K562 (cell line): ENCODE results near the gene RNF138. TPM values are rescaled to one million over a fixed set of nuclear protein-coding genes. Genes with fewer than 3 reads are reported as not detected.
A peak's percentile ranks its signal among the peaks of the same experiment; 100 is the strongest.

Experiments
- BCL6 ChIP-seq: fragments of 250-450 bp; sonication (Bioruptor Pico); IDR thresholded peaks from 2 replicates; pipeline ENCODE4 v1.4.0; 2020
- BMI1 ChIP-seq: fragments of 150-350 bp; IDR thresholded peaks from 2 replicates; pipeline ENCODE4 v1.6.1; 2014; ENCODE audit warnings: low read length
- DPF2 ChIP-seq: fragments of 450-650 bp; IDR thresholded peaks from 2 replicates; pipeline ENCODE4 v1.6.1; 2016
- EHMT2 ChIP-seq: fragments of 450-650 bp; IDR thresholded peaks from 2 replicates; pipeline ENCODE4 v1.6.1; 2018; ENCODE audit warnings: antibody characterized with exemption
- FOS ChIP-seq: IDR thresholded peaks from 3 replicates; pipeline ENCODE4 v1.6.1; 2011; ENCODE audit not compliant: insufficient read length; ENCODE audit errors: extremely low read depth
- HCFC1 ChIP-seq: IDR thresholded peaks from 2 replicates; pipeline ENCODE4 v1.6.1; 2012; ENCODE audit warnings: low read depth, low read length, improper control_type of control experiment
- HIVEP1 ChIP-seq: fragments of 250-450 bp; sonication (Bioruptor Pico); IDR thresholded peaks from 2 replicates; pipeline ENCODE4 v1.4.0; 2020; ENCODE audit warnings: mild to moderate bottlenecking
- KAT8 ChIP-seq: fragments of 450-650 bp; IDR thresholded peaks from 2 replicates; pipeline ENCODE4 v1.6.1; 2016; ENCODE audit warnings: low read depth, mild to moderate bottlenecking
- MEIS2 ChIP-seq: fragments of 450-650 bp; IDR thresholded peaks from 2 replicates; pipeline ENCODE4 v1.6.1; 2014; ENCODE audit warnings: mild to moderate bottlenecking; ENCODE audit not compliant: partially characterized antibody
- MTA2 ChIP-seq: fragments of 450-650 bp; IDR thresholded peaks from 2 replicates; pipeline ENCODE4 v1.6.1; 2016; ENCODE audit warnings: low read depth
- NELFE ChIP-seq: IDR thresholded peaks from 2 replicates; pipeline ENCODE4 v1.6.1; 2011; ENCODE audit warnings: mild to moderate bottlenecking; ENCODE audit not compliant: insufficient read depth, insufficient read length
- NR4A1 ChIP-seq, 2 experiments: fragments of 250-450 bp in 1 of 2; fragments of 450-650 bp in 1 of 2; sonication (Bioruptor Pico) in 1 of 2; IDR thresholded peaks; 2 replicates each; pipeline versions ENCODE4 v1.4.0 to v1.6.1; 2016 to 2020; ENCODE audit warnings: mild to moderate bottlenecking in 2 of 2, missing compliant biosample characterization in 1 of 2, missing genetic modification characterization in 1 of 2, moderate library complexity in 1 of 2
- POLR3A ChIP-seq: IDR thresholded peaks from 2 replicates; pipeline ENCODE4 v1.6.1; 2011; ENCODE audit warnings: borderline replicate concordance, mild to moderate bottlenecking, moderate library complexity; ENCODE audit not compliant: insufficient read length, insufficient read depth; ENCODE audit errors: extremely low read depth
- POU5F1 ChIP-seq: fragments of 150-350 bp; IDR thresholded peaks from 2 replicates; pipeline ENCODE4 v1.6.1; 2014; ENCODE audit warnings: borderline replicate concordance, low read length, low read depth, mild to moderate bottlenecking; ENCODE audit not compliant: partially characterized antibody
- SAFB2 ChIP-seq: fragments of 200-400 bp; formaldehyde crosslinking; IDR thresholded peaks from 2 replicates; pipeline ENCODE4 v1.6.1; 2018; ENCODE audit warnings: borderline replicate concordance, low read length, low read depth, moderate library complexity; ENCODE audit not compliant: severe bottlenecking
- SIX5 ChIP-seq, 2 experiments: IDR thresholded peaks; 2 replicates each; pipeline ENCODE4 v1.6.1; 2011; ENCODE audit warnings: low read length in 2 of 2, borderline replicate concordance in 1 of 2, low read depth in 1 of 2, mild to moderate bottlenecking in 1 of 2, moderate library complexity in 1 of 2; ENCODE audit not compliant: insufficient read depth in 1 of 2
- TRIM28 ChIP-seq: fragments of 450-650 bp; IDR thresholded peaks from 2 replicates; pipeline ENCODE4 v1.6.1; 2017
- ZBTB17 ChIP-seq: fragments of 450-650 bp; formaldehyde crosslinking; IDR thresholded peaks from 2 replicates; pipeline ENCODE4 v1.4.0; 2020; ENCODE audit warnings: mild to moderate bottlenecking
- ZBTB8A ChIP-seq: fragments of 450-650 bp; IDR thresholded peaks from 2 replicates; pipeline ENCODE4 v1.6.1; 2018; ENCODE audit warnings: mild to moderate bottlenecking, moderate library complexity; ENCODE audit not compliant: partially characterized antibody
- ZNF197 ChIP-seq: fragments of 200-800 bp; sonication (Bioruptor generic); IDR thresholded peaks from 2 replicates; pipeline ENCODE4 v1.6.1; 2016; ENCODE audit warnings: low read depth, missing genetic modification characterization, missing compliant biosample characterization
- ZNF212 ChIP-seq: fragments of 450-650 bp; formaldehyde crosslinking; IDR thresholded peaks from 2 replicates; pipeline ENCODE4 v1.4.0; 2020; ENCODE audit warnings: mild to moderate bottlenecking
- ZNF347 ChIP-seq: fragments of 450-650 bp; formaldehyde crosslinking; IDR thresholded peaks from 2 replicates; pipeline ENCODE4 v1.4.0; 2020; ENCODE audit warnings: low read depth, mild to moderate bottlenecking, moderate library complexity
- ZNF583 ChIP-seq: fragments of 250-450 bp; sonication (Bioruptor Pico); IDR thresholded peaks from 2 replicates; pipeline ENCODE4 v1.4.0; 2020
- ZNF707 ChIP-seq: fragments of 250-450 bp; sonication (Bioruptor Pico); conservative IDR thresholded peaks from 2 replicates; pipeline ENCODE4 v1.8.0; 2022; ENCODE audit warnings: inconsistent platforms, mild to moderate bottlenecking, moderate library complexity
- ZNF75A ChIP-seq: fragments of 450-650 bp; formaldehyde crosslinking; IDR thresholded peaks from 2 replicates; pipeline ENCODE4 v1.4.0; 2020; ENCODE audit warnings: mild to moderate bottlenecking
- polyA plus RNA-seq, 8 experiments: library from polyadenylated mRNA; depleted of rRNA in 4 of 8; stranded (reverse) in 5 of 8; unstranded in 3 of 8; fragments of >200 nt; fragmentation: Nextera tagmentation in 2 of 8; fragmentation: Illumina TruSeq in 1 of 8; extraction: Ambion mirVana in 2 of 8; extraction: Trizol in 1 of 8; gene quantifications; 2 replicates each; pipeline versions ENCODE4 v1.2.1 to v1.2.3, GENCODE V29; 2011 to 2014; ENCODE audit warnings: inconsistent platforms in 1 of 8, missing spikeins in 1 of 8
- total RNA-seq, 7 experiments: library from RNA; depleted of rRNA in 6 of 7; stranded (reverse); fragments of >200 nt in 6 of 7; fragmentation: Illumina TruSeq in 2 of 7; extraction: Trizol in 2 of 7; gene quantifications; 2 replicates each; pipeline versions ENCODE4 v1.2.1 to v1.2.3, GENCODE V29; 2011 to 2021; ENCODE audit warnings: low replicate concordance in 1 of 7
- TF ChIP-seq, protein P1 (sequence below): IDR thresholded peaks from 3 replicates; pipeline ENCODE4 v1.6.1; 2011; ENCODE audit warnings: borderline replicate concordance, mild to moderate bottlenecking; ENCODE audit not compliant: insufficient read length, insufficient read depth
- TF ChIP-seq, protein P2 (sequence below): fragments of 450-650 bp; IDR thresholded peaks from 2 replicates; pipeline ENCODE4 v1.6.1; 2016
- TF ChIP-seq, protein P3 (sequence below): fragments of 450-650 bp; conservative IDR thresholded peaks from 2 replicates; pipeline ENCODE4 v1.6.1; 2016; ENCODE audit warnings: missing genetic modification characterization, low read depth, mild to moderate bottlenecking, missing compliant biosample characterization, moderate library complexity

RNF138 gene
- total and polyA plus RNA-seq, 9 of the 15 experiments (the other 6 are each of a cell fraction or from before 2014, with no cell fraction given) = 47.6 to 100 (median 62.5) TPM

DNA sequence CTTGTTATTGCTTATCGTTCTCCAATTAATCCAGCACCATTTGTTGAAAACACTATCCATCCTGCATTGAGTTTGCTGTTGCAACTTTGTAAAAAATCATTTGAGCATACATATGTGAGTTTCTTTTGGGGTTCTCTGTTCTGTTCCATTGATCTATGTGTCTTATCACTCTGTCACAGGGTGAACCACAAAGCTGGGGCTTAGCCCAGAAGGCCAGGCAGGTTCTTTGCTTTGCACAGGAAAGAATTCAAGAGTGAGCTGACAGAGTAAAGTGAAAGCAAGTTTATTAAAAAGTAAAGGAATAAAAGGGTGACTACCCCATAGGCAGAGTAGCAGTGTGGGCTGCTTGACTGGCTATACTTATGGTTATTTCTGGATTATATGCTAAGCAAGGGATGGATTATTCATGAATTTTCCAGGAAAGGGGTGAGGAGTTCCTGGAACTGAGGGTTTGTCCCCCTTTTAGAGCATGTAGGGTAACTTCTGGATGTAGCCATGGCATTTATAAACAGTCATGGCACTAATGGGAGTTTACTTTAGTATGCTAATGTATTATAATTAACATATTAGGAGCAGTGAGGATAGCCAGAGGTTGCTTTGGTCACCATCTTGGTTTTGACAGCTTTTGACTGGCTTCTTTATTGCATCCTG lies 46.8 kb downstream of the RNF138 start (continued):
- TF ChIP-seq BMI1 (no peak), HCFC1 (no peak), POLR3A (no peak), SAFB2 (no peak), FOS (no peak), POU5F1 (no peak), MTA2 (0 out of 2 replicates have a peak, but pooled peaks have one; percentile 30), ZNF347 (CRISPR knock-in tag) (no peak), HIVEP1 (CRISPR knock-in tag) (no peak), ZNF583 (CRISPR knock-in tag) (no peak), BCL6 (CRISPR knock-in tag) (no peak), ZNF212 (no peak), NELFE (no peak), ZNF707 (CRISPR knock-in tag) (no peak), NR4A1 (CRISPR knock-in tag; IDR thresholded peaks at IDR 0.05) (no peak), NR4A1 (tag; IDR thresholded peaks at IDR 0.05) (no peak), ZBTB8A (no peak), DPF2 (peak; percentile 76), KAT8 (no peak), EHMT2 (0 out of 2 replicates have a peak, but pooled peaks have one; percentile 18), SIX5 (IDR thresholded peaks at IDR 0.05; ENCODE audit: borderline replicate concordance in 1 of 2, insufficient read depth in 1 of 2, low read depth in 1 of 2, low read length in 2 of 2) (no peak), ZNF75A (CRISPR knock-in tag) (no peak), ZBTB17 (no peak), ZNF197 (CRISPR knock-in tag) (no peak), TRIM28 (no peak), MEIS2 (peak; percentile 73)
- TF ChIP-seq, protein P1, sequence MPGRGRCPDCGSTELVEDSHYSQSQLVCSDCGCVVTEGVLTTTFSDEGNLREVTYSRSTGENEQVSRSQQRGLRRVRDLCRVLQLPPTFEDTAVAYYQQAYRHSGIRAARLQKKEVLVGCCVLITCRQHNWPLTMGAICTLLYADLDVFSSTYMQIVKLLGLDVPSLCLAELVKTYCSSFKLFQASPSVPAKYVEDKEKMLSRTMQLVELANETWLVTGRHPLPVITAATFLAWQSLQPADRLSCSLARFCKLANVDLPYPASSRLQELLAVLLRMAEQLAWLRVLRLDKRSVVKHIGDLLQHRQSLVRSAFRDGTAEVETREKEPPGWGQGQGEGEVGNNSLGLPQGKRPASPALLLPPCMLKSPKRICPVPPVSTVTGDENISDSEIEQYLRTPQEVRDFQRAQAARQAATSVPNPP = no peak
- TF ChIP-seq, protein P2, sequence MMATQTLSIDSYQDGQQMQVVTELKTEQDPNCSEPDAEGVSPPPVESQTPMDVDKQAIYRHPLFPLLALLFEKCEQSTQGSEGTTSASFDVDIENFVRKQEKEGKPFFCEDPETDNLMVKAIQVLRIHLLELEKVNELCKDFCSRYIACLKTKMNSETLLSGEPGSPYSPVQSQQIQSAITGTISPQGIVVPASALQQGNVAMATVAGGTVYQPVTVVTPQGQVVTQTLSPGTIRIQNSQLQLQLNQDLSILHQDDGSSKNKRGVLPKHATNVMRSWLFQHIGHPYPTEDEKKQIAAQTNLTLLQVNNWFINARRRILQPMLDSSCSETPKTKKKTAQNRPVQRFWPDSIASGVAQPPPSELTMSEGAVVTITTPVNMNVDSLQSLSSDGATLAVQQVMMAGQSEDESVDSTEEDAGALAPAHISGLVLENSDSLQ = peak; percentile 29; the same call in 1 of the 2 replicates
- TF ChIP-seq, protein P3, sequence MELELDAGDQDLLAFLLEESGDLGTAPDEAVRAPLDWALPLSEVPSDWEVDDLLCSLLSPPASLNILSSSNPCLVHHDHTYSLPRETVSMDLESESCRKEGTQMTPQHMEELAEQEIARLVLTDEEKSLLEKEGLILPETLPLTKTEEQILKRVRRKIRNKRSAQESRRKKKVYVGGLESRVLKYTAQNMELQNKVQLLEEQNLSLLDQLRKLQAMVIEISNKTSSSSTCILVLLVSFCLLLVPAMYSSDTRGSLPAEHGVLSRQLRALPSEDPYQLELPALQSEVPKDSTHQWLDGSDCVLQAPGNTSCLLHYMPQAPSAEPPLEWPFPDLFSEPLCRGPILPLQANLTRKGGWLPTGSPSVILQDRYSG (tag) = no peak
